Tibial nerve (tissue), 4 donors: ENCODE results near the gene PTPRG. TPM values are rescaled to one million over a fixed set of nuclear protein-coding genes. Genes with fewer than 3 reads are reported as not detected.

Experiments used
- DNase-seq, 2 donors: peaks; one replicate each; pipeline ENCODE4 v3.0.0-alpha.2; 2019; ENCODE audit warnings: low spot score in 2 of 2
- H3K27ac ChIP-seq, 4 donors: fragments of 200-600 bp; sonication (generic) in 3 of 4; one replicate each; pipeline ENCODE4 v1.5.1; 2017 to 2019; ENCODE audit warnings: mild to moderate bottlenecking in 1 of 4
- H3K27me3 ChIP-seq, 2 donors: fragments of 200-600 bp; sonication (generic) in 1 of 2; one replicate each; pipeline versions ENCODE4 v1.5.1 to v1.6.0; 2017 to 2019
- H3K36me3 ChIP-seq, 3 donors: fragments of 200-600 bp; sonication (generic); one replicate each; pipeline ENCODE4 v1.5.1; 2018 to 2019
- H3K4me1 ChIP-seq, 4 donors: fragments of 200-600 bp; sonication (generic) in 3 of 4; one replicate each; pipeline ENCODE4 v1.5.1; 2017 to 2019
- H3K4me3 ChIP-seq, 4 donors: fragments of 200-600 bp; sonication (generic) in 3 of 4; one replicate each; pipeline ENCODE4 v1.5.1; 2017 to 2019; ENCODE audit warnings: mild to moderate bottlenecking in 1 of 4, moderate library complexity in 1 of 4
- H3K9me3 ChIP-seq, 4 donors: fragments of 200-600 bp; sonication (generic) in 3 of 4; one replicate each; pipeline ENCODE4 v1.5.1; 2017 to 2019
- EP300 ChIP-seq, 2 donors: sonication (generic); formaldehyde crosslinking; IDR thresholded peaks; one replicate each; pipeline ENCODE4 v1.6.1; 2017; ENCODE audit warnings: antibody characterized with exemption in 2 of 2, mild to moderate bottlenecking in 1 of 2
- POLR2A ChIP-seq, 2 donors: fragments of 450-650 bp; IDR thresholded peaks; one replicate each; pipeline ENCODE4 v1.6.1; 2017; ENCODE audit warnings: antibody characterized with exemption in 2 of 2, mild to moderate bottlenecking in 2 of 2, moderate library complexity in 2 of 2
- WGBS, 2 donors: methylation state at CpG; one replicate each; pipeline ENCODE4 v1.1.5; 2018; 5-methylcytosine and 5-hydroxymethylcytosine counted together
- total RNA-seq, 4 donors: library from RNA; depleted of rRNA; stranded (reverse); fragments of >200 nt; gene quantifications; one replicate each; pipeline ENCODE4 v1.1.0, GENCODE V29; 2016
- TF ChIP-seq, protein P1 (sequence below), 5 experiments: fragments of 200-600 bp in 3 of 5; fragments of 450-650 bp in 2 of 5; sonication (generic) in 3 of 5; IDR thresholded peaks; one replicate each; pipeline ENCODE4 v1.5.1; 2016 to 2019; ENCODE audit warnings: antibody characterized with exemption in 5 of 5, mild to moderate bottlenecking in 3 of 5, moderate library complexity in 2 of 5

The PTPRG gene
- total RNA-seq, 4 donors from 2014 or later = 112 to 174 (median 121) TPM

DNA sequence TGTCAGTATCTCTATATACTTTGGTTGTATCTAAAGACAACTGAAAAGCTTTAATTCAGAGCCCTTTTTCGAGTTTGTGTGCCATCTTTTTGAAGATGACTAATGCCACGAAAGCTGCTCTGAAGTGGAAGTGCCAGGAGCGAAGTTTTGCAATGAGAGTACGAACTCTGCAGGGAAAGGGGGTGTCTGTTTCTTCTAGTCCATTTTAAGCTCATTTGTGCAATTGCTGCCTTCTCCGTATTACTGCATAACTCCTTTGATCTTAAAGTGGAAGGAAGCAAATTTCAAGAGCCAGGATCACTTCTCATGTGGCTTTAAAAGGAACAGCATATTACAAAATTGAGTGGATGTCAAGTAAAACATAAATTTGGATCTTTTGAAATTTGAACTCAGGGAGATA lies 566.7 kb downstream of the PTPRG start:
- Histone ChIP-seq H3K27ac (peak overlapping the region in 2 of 4 donors; percentile 16 to 50), H3K36me3 (no peaks in the 10 kb centered on the region), H3K4me3 (no peak overlapping the region), H3K27me3 (no peaks in the 10 kb centered on the region), H3K4me1 (peaks cover 0 to 20% (median 0%) of the 10 kb centered on the region in 4 donors), H3K9me3 (no peaks in the 10 kb centered on the region)
- WGBS, 2 donors = 72 to 75% methylated on average over 5 of the region's 5 CpGs
- TF ChIP-seq POLR2A (IDR thresholded peaks at IDR 0.05) = no peak
- TF ChIP-seq, protein P1, sequence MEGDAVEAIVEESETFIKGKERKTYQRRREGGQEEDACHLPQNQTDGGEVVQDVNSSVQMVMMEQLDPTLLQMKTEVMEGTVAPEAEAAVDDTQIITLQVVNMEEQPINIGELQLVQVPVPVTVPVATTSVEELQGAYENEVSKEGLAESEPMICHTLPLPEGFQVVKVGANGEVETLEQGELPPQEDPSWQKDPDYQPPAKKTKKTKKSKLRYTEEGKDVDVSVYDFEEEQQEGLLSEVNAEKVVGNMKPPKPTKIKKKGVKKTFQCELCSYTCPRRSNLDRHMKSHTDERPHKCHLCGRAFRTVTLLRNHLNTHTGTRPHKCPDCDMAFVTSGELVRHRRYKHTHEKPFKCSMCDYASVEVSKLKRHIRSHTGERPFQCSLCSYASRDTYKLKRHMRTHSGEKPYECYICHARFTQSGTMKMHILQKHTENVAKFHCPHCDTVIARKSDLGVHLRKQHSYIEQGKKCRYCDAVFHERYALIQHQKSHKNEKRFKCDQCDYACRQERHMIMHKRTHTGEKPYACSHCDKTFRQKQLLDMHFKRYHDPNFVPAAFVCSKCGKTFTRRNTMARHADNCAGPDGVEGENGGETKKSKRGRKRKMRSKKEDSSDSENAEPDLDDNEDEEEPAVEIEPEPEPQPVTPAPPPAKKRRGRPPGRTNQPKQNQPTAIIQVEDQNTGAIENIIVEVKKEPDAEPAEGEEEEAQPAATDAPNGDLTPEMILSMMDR (IDR thresholded peaks at IDR 0.05) = no peak
- TF ChIP-seq EP300 (IDR thresholded peaks at IDR 0.05) = peak in 1 of 2 donors; percentile 85
- peak in 1 of 2 donors; percentile 57 for DNase-seq

DNA sequence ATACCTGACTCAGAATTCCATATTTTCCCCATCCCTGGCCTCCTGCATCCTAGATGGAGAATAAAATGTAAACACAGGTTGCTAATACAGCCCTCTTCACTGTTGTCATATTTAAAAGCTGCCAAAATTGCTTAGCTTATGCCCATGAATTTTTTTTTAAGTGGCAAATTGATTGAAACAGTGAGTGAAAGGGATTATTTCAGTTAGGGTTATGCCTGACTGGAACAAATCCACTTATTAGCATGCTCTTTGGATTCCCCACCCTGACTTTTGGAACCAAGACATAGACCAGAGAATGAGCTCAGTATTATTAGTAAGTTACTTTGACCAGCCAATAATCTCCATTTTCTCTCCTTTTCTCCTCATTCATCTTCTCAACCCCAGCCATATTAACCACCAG lies 567.3 kb downstream of the PTPRG start:
- Histone ChIP-seq H3K27ac (peak overlapping the region in 1 of 4 donors; percentile 40), H3K4me3 (no peak overlapping the region), H3K9me3 (no peaks in the 10 kb centered on the region), H3K4me1 (peaks cover 0 to 22% (median 0%) of the 10 kb centered on the region in 4 donors), H3K27me3 (no peaks in the 10 kb centered on the region), H3K36me3 (no peaks in the 10 kb centered on the region)
- TF ChIP-seq, protein P1 (IDR thresholded peaks at IDR 0.05) = no peak
- TF ChIP-seq EP300 (IDR thresholded peaks at IDR 0.05) (no peak), POLR2A (IDR thresholded peaks at IDR 0.05) (no peak)
- DNase-seq = no peak

DNA sequence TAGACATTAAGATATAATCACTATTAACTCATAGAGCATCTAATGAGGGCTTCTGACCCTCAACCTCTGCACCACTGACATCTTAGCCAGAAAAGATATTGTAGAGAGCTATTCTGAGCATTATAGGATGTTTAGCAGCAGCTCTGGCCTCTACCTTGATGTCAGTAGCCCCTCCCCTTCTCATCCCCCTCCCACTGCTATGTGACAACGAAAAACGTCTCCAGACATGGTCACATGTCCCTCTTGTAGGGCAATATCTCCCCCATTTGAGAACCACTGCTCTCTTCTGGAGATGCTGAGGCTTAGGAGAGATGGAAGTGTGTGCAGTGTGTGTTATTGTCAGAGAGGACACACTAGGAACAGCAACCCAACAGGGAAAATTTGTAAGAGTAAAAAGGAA lies 569.7 kb downstream of the PTPRG start:
- Histone ChIP-seq H3K4me3 (no peak overlapping the region), H3K9me3 (no peaks in the 10 kb centered on the region), H3K4me1 (peaks cover 0 to 30% (median 2%) of the 10 kb centered on the region in 4 donors), H3K27ac (no peak overlapping the region), H3K36me3 (no peaks in the 10 kb centered on the region), H3K27me3 (no peaks in the 10 kb centered on the region)
- no peak for DNase-seq
- TF ChIP-seq EP300 (IDR thresholded peaks at IDR 0.05) (no peak), POLR2A (IDR thresholded peaks at IDR 0.05) (no peak)
- TF ChIP-seq, protein P1 (IDR thresholded peaks at IDR 0.05) = no peak
- WGBS, 2 donors = 52 to 64% methylated on average over 2 of the region's 2 CpGs

DNA sequence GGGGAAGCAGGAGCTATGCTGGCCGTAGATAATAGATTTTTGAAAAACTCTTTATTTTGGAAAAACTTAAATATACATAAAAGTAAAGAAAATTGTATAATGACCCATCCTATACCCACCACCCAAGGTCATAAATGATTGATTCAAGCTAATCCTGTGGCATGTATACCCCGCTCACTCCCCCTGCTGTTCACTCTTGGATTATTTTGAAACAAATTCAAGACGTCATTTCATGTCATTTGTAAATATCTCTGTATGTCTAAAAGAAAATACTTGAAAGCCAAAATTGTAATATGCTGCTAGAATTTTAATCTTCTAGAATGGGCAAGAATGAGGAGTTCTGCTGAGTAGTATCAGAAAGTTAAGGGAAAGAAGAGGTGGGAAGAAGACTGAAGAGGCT lies 570.2 kb downstream of the PTPRG start:
- WGBS, 2 donors = 46 to 48% methylated on average over 3 of the region's 3 CpGs
- peak overlapping the region in 1 of 4 donors; percentile 62 for H3K27ac ChIP-seq

DNA sequence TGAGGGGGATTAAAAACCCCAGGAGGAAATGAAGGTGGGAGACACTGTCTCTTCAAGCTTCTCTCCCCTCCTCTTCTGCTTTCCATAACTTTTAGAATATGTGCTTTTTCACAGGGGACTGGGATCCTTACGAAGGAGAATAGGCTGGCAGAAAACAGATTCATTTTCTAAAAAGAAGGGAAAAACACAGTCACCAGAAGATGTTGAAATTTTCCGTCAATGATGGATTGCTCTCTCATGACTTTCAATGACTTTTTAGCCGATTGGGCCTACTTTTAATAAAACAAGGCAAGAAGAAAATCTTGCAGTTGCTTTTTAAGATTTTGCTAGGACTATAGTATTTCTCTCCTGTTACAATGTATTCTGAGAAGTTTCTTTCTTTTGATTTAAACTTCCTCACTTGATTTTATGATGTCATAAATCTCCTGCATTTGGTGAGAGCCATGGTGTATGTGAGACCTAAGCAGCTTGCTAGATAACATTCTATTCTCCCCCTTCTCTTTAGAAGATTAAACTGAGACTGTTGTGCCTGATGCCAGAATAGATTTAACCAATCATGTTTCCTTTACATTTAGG lies 570.7 kb downstream of the PTPRG start:
- H3K27me3 ChIP-seq = no peaks in the 10 kb centered on the region
- H3K36me3 ChIP-seq = no peaks in the 10 kb centered on the region
- no peak for TF ChIP-seq POLR2A (IDR thresholded peaks at IDR 0.05)
- TF ChIP-seq EP300 (IDR thresholded peaks at IDR 0.05) = peak in 1 of 2 donors; percentile 61
- TF ChIP-seq, protein P1 (IDR thresholded peaks at IDR 0.05) = no peak
- H3K4me3 ChIP-seq = no peak overlapping the region
- H3K27ac ChIP-seq = peak overlapping the region in 1 of 4 donors; percentile 62
- H3K9me3 ChIP-seq = no peaks in the 10 kb centered on the region
- DNase-seq = no peak
- H3K4me1 ChIP-seq = peaks cover 0 to 30% (median 2%) of the 10 kb centered on the region in 4 donors
- 67 to 77% methylated on average over 3 of the region's 3 CpGs for WGBS, 2 donors

More for the DNA sequence above, 570.2 kb downstream of the PTPRG start:
- no peaks in the 10 kb centered on the region for H3K9me3 ChIP-seq
- H3K36me3 ChIP-seq = no peaks in the 10 kb centered on the region
- H3K4me1 ChIP-seq = peaks cover 0 to 30% (median 2%) of the 10 kb centered on the region in 4 donors
- no peaks in the 10 kb centered on the region for H3K27me3 ChIP-seq
- H3K4me3 ChIP-seq = no peak overlapping the region
- no peak for DNase-seq
- no peak for TF ChIP-seq EP300 (IDR thresholded peaks at IDR 0.05)
- TF ChIP-seq, protein P1 (IDR thresholded peaks at IDR 0.05) = peak in 3 of 5 experiments; percentile 17 to 31 (median 17)
